ENCODE measurements around the gene ITFG1. TPM values are rescaled to one million over a fixed set of nuclear protein-coding genes. Genes with fewer than 3 reads are reported as not detected.

ITFG1 gene
- total and polyA plus RNA-seq, 2 of the 13 experiments (the other 11 are each of a cell fraction or from before 2014, with no cell fraction given), result 74.5 to 150 TPM

DNA sequence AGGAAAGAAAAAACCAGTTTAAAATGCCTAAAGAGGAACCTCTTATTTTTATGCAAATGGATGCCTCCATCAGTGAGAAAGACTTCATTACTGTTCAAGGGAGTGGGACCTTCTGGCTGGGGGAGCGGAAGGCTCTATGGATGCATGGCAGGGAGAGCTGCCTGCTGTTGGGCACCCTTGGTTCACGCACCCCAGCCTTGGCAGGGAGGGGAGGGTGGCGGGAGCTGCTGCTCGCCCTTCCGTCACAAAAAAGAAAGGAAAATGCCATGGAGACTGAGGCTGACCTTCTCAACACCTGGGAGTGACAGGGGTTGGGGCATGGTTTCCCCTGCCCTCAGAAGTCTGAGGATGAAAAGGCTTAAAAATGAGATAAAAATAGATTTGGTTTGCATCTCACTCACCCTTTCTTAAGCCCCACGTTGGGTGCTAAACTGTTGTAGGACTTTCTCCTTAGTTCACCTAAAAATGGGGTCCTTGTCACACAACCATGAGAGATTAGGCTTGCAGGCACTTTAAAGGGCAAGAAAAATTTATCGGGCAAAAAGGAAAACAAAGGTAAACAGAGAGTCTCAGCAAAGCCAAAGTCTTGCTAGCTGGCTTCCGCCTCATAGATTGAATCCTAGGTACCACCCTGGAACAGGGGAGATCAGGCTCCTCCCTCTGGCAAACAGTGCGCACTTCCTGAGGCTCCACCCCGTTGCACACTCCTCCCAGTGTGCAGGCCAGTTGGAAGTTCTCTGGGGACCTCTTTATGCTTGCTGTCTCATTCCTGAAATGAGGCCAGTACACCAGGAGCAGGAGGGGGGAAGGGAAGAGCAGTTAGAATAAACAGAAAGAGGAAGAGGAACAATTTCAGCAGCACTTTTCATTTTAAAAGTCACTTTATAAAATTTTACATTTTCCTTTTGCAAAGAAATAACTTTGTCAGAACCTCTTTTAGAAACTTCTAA, 31.8 kb upstream of the ITFG1 start (continued):
- TF ChIP-seq FOXO1 (CRISPR knock-in tag; IDR thresholded peaks at IDR 0.05) (peak; percentile 50; the same call in 1 of the 2 replicates), YEATS4 (CRISPR knock-in tag; IDR thresholded peaks at IDR 0.05; ENCODE audit: borderline replicate concordance) (no peak), TEAD2 (CRISPR knock-in tag; IDR thresholded peaks at IDR 0.05) (no peak), ATF1 (CRISPR knock-in tag; IDR thresholded peaks at IDR 0.05) (no peak), TAF15 (IDR thresholded peaks at IDR 0.05; ENCODE audit: low read depth, low read length, poor library complexity, severe bottlenecking) (no peak), ZNF768 (CRISPR knock-in tag; IDR thresholded peaks at IDR 0.05) (no peak), RARA (CRISPR knock-in tag; IDR thresholded peaks at IDR 0.05) (peak; percentile 59; the same call in 1 of the 2 replicates), ZNF510 (CRISPR knock-in tag; IDR thresholded peaks at IDR 0.05; ENCODE audit: low read depth) (peak; percentile 75; the same call in 1 of the 2 replicates), ZFY (CRISPR knock-in tag; IDR thresholded peaks at IDR 0.05) (no peak), ISL2 (CRISPR knock-in tag; IDR thresholded peaks at IDR 0.05) (0 out of 2 replicates have a peak, but pooled peaks have one; percentile 37), ZNF607 (CRISPR knock-in tag; IDR thresholded peaks at IDR 0.05; ENCODE audit: borderline replicate concordance) (no peak), GABPA (IDR thresholded peaks at IDR 0.05; ENCODE audit: low read depth, low read length) (no peak), GABPA (CRISPR knock-in tag; IDR thresholded peaks at IDR 0.05; ENCODE audit: low read depth) (peak; percentile 74), ETV5 (CRISPR knock-in tag; IDR thresholded peaks at IDR 0.05; ENCODE audit: borderline replicate concordance) (peak; percentile 81)
- TF ChIP-seq, protein P1, sequence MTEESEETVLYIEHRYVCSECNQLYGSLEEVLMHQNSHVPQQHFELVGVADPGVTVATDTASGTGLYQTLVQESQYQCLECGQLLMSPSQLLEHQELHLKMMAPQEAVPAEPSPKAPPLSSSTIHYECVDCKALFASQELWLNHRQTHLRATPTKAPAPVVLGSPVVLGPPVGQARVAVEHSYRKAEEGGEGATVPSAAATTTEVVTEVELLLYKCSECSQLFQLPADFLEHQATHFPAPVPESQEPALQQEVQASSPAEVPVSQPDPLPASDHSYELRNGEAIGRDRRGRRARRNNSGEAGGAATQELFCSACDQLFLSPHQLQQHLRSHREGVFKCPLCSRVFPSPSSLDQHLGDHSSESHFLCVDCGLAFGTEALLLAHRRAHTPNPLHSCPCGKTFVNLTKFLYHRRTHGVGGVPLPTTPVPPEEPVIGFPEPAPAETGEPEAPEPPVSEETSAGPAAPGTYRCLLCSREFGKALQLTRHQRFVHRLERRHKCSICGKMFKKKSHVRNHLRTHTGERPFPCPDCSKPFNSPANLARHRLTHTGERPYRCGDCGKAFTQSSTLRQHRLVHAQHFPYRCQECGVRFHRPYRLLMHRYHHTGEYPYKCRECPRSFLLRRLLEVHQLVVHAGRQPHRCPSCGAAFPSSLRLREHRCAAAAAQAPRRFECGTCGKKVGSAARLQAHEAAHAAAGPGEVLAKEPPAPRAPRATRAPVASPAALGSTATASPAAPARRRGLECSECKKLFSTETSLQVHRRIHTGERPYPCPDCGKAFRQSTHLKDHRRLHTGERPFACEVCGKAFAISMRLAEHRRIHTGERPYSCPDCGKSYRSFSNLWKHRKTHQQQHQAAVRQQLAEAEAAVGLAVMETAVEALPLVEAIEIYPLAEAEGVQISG (CRISPR knock-in tag; IDR thresholded peaks at IDR 0.05), result no peak; the same call in 1 of the 2 replicates
- TF ChIP-seq, protein P2, sequence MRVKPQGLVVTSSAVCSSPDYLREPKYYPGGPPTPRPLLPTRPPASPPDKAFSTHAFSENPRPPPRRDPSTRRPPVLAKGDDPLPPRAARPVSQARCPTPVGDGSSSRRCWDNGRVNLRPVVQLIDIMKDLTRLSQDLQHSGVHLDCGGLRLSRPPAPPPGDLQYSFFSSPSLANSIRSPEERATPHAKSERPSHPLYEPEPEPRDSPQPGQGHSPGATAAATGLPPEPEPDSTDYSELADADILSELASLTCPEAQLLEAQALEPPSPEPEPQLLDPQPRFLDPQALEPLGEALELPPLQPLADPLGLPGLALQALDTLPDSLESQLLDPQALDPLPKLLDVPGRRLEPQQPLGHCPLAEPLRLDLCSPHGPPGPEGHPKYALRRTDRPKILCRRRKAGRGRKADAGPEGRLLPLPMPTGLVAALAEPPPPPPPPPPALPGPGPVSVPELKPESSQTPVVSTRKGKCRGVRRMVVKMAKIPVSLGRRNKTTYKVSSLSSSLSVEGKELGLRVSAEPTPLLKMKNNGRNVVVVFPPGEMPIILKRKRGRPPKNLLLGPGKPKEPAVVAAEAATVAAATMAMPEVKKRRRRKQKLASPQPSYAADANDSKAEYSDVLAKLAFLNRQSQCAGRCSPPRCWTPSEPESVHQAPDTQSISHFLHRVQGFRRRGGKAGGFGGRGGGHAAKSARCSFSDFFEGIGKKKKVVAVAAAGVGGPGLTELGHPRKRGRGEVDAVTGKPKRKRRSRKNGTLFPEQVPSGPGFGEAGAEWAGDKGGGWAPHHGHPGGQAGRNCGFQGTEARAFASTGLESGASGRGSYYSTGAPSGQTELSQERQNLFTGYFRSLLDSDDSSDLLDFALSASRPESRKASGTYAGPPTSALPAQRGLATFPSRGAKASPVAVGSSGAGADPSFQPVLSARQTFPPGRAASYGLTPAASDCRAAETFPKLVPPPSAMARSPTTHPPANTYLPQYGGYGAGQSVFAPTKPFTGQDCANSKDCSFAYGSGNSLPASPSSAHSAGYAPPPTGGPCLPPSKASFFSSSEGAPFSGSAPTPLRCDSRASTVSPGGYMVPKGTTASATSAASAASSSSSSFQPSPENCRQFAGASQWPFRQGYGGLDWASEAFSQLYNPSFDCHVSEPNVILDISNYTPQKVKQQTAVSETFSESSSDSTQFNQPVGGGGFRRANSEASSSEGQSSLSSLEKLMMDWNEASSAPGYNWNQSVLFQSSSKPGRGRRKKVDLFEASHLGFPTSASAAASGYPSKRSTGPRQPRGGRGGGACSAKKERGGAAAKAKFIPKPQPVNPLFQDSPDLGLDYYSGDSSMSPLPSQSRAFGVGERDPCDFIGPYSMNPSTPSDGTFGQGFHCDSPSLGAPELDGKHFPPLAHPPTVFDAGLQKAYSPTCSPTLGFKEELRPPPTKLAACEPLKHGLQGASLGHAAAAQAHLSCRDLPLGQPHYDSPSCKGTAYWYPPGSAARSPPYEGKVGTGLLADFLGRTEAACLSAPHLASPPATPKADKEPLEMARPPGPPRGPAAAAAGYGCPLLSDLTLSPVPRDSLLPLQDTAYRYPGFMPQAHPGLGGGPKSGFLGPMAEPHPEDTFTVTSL (CRISPR knock-in tag; IDR thresholded peaks at IDR 0.05; ENCODE audit: borderline replicate concordance), result peak; percentile 68; the same call in 1 of the 2 replicates
- TF ChIP-seq, protein P3, sequence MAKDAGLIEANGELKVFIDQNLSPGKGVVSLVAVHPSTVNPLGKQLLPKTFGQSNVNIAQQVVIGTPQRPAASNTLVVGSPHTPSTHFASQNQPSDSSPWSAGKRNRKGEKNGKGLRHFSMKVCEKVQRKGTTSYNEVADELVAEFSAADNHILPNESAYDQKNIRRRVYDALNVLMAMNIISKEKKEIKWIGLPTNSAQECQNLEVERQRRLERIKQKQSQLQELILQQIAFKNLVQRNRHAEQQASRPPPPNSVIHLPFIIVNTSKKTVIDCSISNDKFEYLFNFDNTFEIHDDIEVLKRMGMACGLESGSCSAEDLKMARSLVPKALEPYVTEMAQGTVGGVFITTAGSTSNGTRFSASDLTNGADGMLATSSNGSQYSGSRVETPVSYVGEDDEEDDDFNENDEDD (CRISPR knock-in tag; IDR thresholded peaks at IDR 0.05; ENCODE audit: borderline replicate concordance), result peak; percentile 27; the same call in 1 of the 2 replicates

Data from HepG2 (cell line).